ENCODE measurements around the gene P3H1.

GRCh38 chr1:42753070-42753469 lies 13.8 kb downstream of the P3H1 start:
- TF ChIP-seq POLR2A (IDR thresholded peaks at IDR 0.05) (no peak), CTCF (IDR thresholded peaks at IDR 0.05) (no peak), POLR2AphosphoS5 (IDR thresholded peaks at IDR 0.05) (no peak), EP300 (IDR thresholded peaks at IDR 0.05) (no peak)
